Activated gamma-delta T cell (primary cell): ENCODE measurements around the gene GNG13.
"Not testable (repeated sequence)": the region's sequence is repeated elsewhere in the genome, so short reads cannot be mapped to it uniquely, and the experiment has no call there.

Experiments
- DNase-seq: peaks from one replicate; lab custom pipeline; 2025; lab: John Stamatoyannopoulos, UW

The GNG13 gene

GRCh38 chr16:778447-778846 is 22.1 kb downstream of the GNG13 start:
- DNase-seq = no peak

GRCh38 chr16:777826-778225 is 22.7 kb downstream of the GNG13 start:
- DNase-seq = no peak

GRCh38 chr16:776824-777223 is 23.7 kb downstream of the GNG13 start:
- DNase-seq = no peak

- DNase-seq = not testable (repeated sequence)
These were observed 24.2 kb downstream of the GNG13 start for GRCh38 chr16:776298-776697.

GRCh38 chr16:775236-775796 is 25.2 kb downstream of the GNG13 start:
- DNase-seq = no peak

- DNase-seq = no peak
These were observed 26.2 kb downstream of the GNG13 start for GRCh38 chr16:774086-775001.

- DNase-seq = no peak
These were observed 27.6 kb downstream of the GNG13 start for GRCh38 chr16:772959-773358.

- DNase-seq = no peak
These were observed 30.1 kb downstream of the GNG13 start for GRCh38 chr16:770411-770810.

GRCh38 chr16:769934-770333 is 30.6 kb downstream of the GNG13 start:
- no peak for DNase-seq

- no peak for DNase-seq
These were observed 31.2 kb downstream of the GNG13 start for GRCh38 chr16:769184-769784.

- DNase-seq = no peak
These were observed 32.1 kb downstream of the GNG13 start for GRCh38 chr16:768428-768827.

- DNase-seq = no peak
These were observed 32.7 kb downstream of the GNG13 start for GRCh38 chr16:767743-768235.

GRCh38 chr16:766820-767640 is 33.5 kb downstream of the GNG13 start:
- no peak for DNase-seq

GRCh38 chr16:766008-766819 is 34.3 kb downstream of the GNG13 start:
- DNase-seq = no peak

GRCh38 chr16:765488-765865 is 35.1 kb downstream of the GNG13 start:
- no peak for DNase-seq

- DNase-seq = no peak
These were observed 35.6 kb downstream of the GNG13 start for GRCh38 chr16:764848-765487.

GRCh38 chr16:764184-764750 is 36.3 kb downstream of the GNG13 start:
- DNase-seq = no peak

GRCh38 chr16:763369-764183 is 37.0 kb downstream of the GNG13 start:
- DNase-seq = no peak

- no peak for DNase-seq
These were observed 37.8 kb downstream of the GNG13 start for GRCh38 chr16:762595-763268.
